DND-41 (cell line): ENCODE data around the gene GPR82.

Experiments used
- ATAC-seq: fragments of 200-7000 bp; cut with Tn5 transposase; 3 replicates; pipeline ENCODE4 v1.9.1; 2021; ENCODE audit warnings: low read depth; ENCODE audit not compliant: insufficient read depth
- DNase-seq: peaks from one replicate; pipeline ENCODE4 v3.0.0-alpha.2; 2020
- H2AFZ ChIP-seq: 2 replicates; pipeline ENCODE4 v1.6.0; 2012; ENCODE audit warnings: low read depth, low read length
- H3K27ac ChIP-seq: 2 replicates; pipeline ENCODE4 v1.5.1; 2012; ENCODE audit warnings: low read length, inconsistent platforms
- H3K27me3 ChIP-seq: fragments of 200-600 bp; sonication (generic); 2 replicates; pipeline ENCODE4 v1.6.0; 2012; ENCODE audit warnings: low read length, mild to moderate bottlenecking, inconsistent platforms; ENCODE audit not compliant: insufficient read depth, poor library complexity
- H3K36me3 ChIP-seq: 2 replicates; pipeline ENCODE4 v1.5.1; 2012; ENCODE audit warnings: low read length, inconsistent platforms; ENCODE audit not compliant: insufficient read depth
- H3K4me1 ChIP-seq: 2 replicates; pipeline ENCODE4 v1.5.1; 2012; ENCODE audit warnings: mild to moderate bottlenecking, low read length; ENCODE audit not compliant: insufficient read depth
- H3K4me2 ChIP-seq: 2 replicates; pipeline ENCODE4 v1.6.0; 2012; ENCODE audit warnings: mild to moderate bottlenecking, moderate library complexity, low read length, inconsistent platforms; ENCODE audit not compliant: insufficient read depth
- H3K4me3 ChIP-seq, 2 experiments: fragments of 200-600 bp in 1 of 2; shearing (Covaris generic) in 1 of 2; 2 replicates each; pipeline ENCODE4 v1.5.1; 2012 to 2016; ENCODE audit warnings: inconsistent platforms in 2 of 2, low read length in 2 of 2, mild to moderate bottlenecking in 2 of 2, low read depth in 1 of 2, moderate library complexity in 1 of 2
- H3K79me2 ChIP-seq: 2 replicates; pipeline ENCODE4 v1.6.0; 2012; ENCODE audit warnings: low read length, inconsistent platforms; ENCODE audit not compliant: insufficient read depth
- H3K9ac ChIP-seq: 2 replicates; pipeline ENCODE4 v1.6.0; 2012; ENCODE audit warnings: low read depth, mild to moderate bottlenecking, inconsistent platforms, low read length, moderate library complexity
- H3K9me3 ChIP-seq: 2 replicates; pipeline ENCODE4 v1.5.1; 2012; ENCODE audit warnings: low read length, moderate library complexity, mild to moderate bottlenecking, inconsistent platforms; ENCODE audit not compliant: insufficient read depth, severe bottlenecking
- H4K20me1 ChIP-seq: 2 replicates; pipeline ENCODE4 v1.6.0; 2012; ENCODE audit warnings: low read length; ENCODE audit not compliant: insufficient read depth
- EZH2 ChIP-seq: IDR thresholded peaks from 3 replicates; pipeline ENCODE4 v1.6.1; 2012; ENCODE audit warnings: borderline replicate concordance, low read depth, mild to moderate bottlenecking, moderate library complexity, low read length, inconsistent platforms; ENCODE audit not compliant: severe bottlenecking
- TF ChIP-seq, protein P1 (sequence below): IDR thresholded peaks from 2 replicates; pipeline ENCODE4 v1.5.1; 2012; ENCODE audit warnings: borderline replicate concordance, low read length, moderate library complexity, mild to moderate bottlenecking; ENCODE audit not compliant: poor library complexity, severe bottlenecking; ENCODE audit errors: extremely low read depth

Gene GPR82

DNA sequence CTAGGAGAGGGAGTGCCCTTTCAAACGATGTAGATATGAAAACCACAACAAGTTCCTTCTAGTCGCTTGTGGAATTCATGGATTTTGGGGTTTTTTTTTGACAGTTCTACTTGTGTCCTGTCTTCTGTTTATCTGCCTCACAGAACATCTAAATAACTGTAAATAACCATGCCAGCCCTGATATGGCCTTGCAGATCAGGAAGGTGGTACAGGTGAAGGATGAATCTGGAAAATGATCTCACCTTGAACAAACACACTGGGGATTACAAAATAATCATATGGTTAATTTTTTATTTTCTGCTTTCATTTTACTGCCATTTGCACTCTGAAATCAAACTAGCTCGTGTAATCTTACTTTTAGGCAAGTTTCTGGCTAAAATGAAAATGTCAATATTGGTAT, 37.2 kb downstream of the GPR82 start:
- H3K9me3 ChIP-seq: no peaks in the 10 kb centered on the region
- DNase-seq: no peak
- no peaks in the 10 kb centered on the region; the same call in 1 of the 2 replicates for H4K20me1 ChIP-seq
- H3K79me2 ChIP-seq: peaks cover 61% of the 10 kb centered on the region
- no peak overlapping the region for H2AFZ ChIP-seq
- no peak overlapping the region for H3K27ac ChIP-seq
- H3K27me3 ChIP-seq: no peaks in the 10 kb centered on the region
- H3K9ac ChIP-seq: no peak overlapping the region
- no peaks in the 10 kb centered on the region for H3K4me1 ChIP-seq
- no peak for TF ChIP-seq EZH2
- TF ChIP-seq, protein P1, sequence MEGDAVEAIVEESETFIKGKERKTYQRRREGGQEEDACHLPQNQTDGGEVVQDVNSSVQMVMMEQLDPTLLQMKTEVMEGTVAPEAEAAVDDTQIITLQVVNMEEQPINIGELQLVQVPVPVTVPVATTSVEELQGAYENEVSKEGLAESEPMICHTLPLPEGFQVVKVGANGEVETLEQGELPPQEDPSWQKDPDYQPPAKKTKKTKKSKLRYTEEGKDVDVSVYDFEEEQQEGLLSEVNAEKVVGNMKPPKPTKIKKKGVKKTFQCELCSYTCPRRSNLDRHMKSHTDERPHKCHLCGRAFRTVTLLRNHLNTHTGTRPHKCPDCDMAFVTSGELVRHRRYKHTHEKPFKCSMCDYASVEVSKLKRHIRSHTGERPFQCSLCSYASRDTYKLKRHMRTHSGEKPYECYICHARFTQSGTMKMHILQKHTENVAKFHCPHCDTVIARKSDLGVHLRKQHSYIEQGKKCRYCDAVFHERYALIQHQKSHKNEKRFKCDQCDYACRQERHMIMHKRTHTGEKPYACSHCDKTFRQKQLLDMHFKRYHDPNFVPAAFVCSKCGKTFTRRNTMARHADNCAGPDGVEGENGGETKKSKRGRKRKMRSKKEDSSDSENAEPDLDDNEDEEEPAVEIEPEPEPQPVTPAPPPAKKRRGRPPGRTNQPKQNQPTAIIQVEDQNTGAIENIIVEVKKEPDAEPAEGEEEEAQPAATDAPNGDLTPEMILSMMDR: no peak
- no peak overlapping the region for H3K4me3 ChIP-seq
- no peak overlapping the region for H3K4me2 ChIP-seq
- H3K36me3 ChIP-seq: no peaks in the 10 kb centered on the region
- no peak for ATAC-seq

DNA sequence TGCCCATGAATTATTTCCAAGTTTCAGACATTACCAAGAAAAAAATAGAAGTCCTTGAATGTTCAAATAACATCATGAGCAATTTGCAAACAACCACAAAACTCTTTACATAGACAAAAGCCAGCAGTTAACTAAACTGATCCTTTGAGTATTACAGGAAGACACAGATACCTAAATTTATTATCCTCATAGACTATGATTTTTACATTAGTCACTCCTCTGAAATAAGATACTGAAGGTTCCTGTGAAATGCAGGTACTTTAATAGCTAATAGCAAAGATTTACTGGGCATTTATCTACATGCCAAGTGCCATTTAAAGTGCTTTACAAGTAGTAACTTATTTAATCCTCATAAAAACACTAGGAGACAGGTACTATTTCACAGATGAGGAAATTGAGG, 37.7 kb downstream of the GPR82 start:
- no peaks in the 10 kb centered on the region; the same call in 1 of the 2 replicates for H4K20me1 ChIP-seq
- no peaks in the 10 kb centered on the region for H3K4me1 ChIP-seq
- ATAC-seq (no peak), DNase-seq (no peak)
- no peaks in the 10 kb centered on the region for H3K9me3 ChIP-seq
- no peaks in the 10 kb centered on the region for H3K36me3 ChIP-seq
- H3K4me3 ChIP-seq: no peak overlapping the region
- no peak overlapping the region for H3K4me2 ChIP-seq
- TF ChIP-seq EZH2: no peak
- TF ChIP-seq, protein P1: no peak
- no peak overlapping the region for H3K27ac ChIP-seq
- H3K9ac ChIP-seq: no peak overlapping the region
- H3K27me3 ChIP-seq: no peaks in the 10 kb centered on the region
- peaks cover 59% of the 10 kb centered on the region for H3K79me2 ChIP-seq
- H2AFZ ChIP-seq: no peak overlapping the region

DNA sequence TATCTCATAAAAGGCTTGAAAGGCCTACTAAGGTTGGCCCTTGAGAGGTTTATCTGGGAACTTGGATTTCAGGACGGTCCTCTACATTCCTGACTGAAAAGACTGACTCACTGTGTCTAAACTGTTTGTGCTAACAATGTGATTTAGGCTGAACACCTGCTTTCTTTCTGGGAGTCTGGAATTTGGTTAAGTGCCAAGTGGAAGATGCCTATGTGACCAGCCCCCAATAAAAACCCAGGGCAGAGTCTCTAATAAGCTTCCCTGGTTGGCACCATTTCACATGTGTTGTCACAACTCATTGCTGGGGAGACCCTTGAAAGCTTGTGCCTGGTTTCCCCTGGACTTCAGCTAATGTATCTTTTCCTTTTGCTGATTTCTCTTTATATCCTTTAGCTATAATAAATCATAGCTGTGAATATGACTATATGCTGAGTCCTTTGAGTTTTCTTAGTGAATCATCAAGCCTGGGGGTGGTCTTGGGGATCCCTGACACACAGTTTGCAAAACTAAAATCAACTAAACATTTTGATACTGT, 55.1 kb downstream of the GPR82 start:
- DNase-seq (no peak), ATAC-seq (no peak)
- Histone ChIP-seq H3K36me3 (peaks cover 4% of the 10 kb centered on the region; the same call in 1 of the 2 replicates), H3K4me2 (no peak overlapping the region), H2AFZ (no peak overlapping the region), H3K27ac (no peak overlapping the region), H3K79me2 (peaks cover 34% of the 10 kb centered on the region), H3K9ac (no peak overlapping the region), H3K4me3 (no peak overlapping the region), H4K20me1 (no peaks in the 10 kb centered on the region), H3K27me3 (no peaks in the 10 kb centered on the region), H3K4me1 (no peaks in the 10 kb centered on the region), H3K9me3 (no peaks in the 10 kb centered on the region)
- TF ChIP-seq, protein P1: no peak
- TF ChIP-seq EZH2: no peak
